GM18498 (cell line): Measurements from ENCODE around the gene KRT8.
"Not testable (repeated sequence)": the region's sequence is repeated elsewhere in the genome, so short reads cannot be mapped to it uniquely, and the experiment has no call there.

Source experiments
- ATAC-seq: cut with Tn5 transposase; IDR thresholded peaks from one replicate; pipeline ENCODE4 v1.9.1; 2021; ENCODE audit warnings: mild to moderate bottlenecking, moderate library complexity; ENCODE audit not compliant: unreplicated experiment

KRT8 gene

GRCh38 chr12:52876372-52876771, 28.5 kb downstream of the KRT8 start:
- ATAC-seq: no peak

GRCh38 chr12:52874573-52875435, 30.1 kb downstream of the KRT8 start:
- no peak for ATAC-seq

- no peak for ATAC-seq
Measured at GRCh38 chr12:52873832-52874572, 30.9 kb downstream of the KRT8 start.

- ATAC-seq: no peak
Measured at GRCh38 chr12:52873513-52873831, 31.4 kb downstream of the KRT8 start.

- ATAC-seq: no peak
Measured at GRCh38 chr12:52872644-52873389, 32.1 kb downstream of the KRT8 start.

- ATAC-seq: no peak
Measured at GRCh38 chr12:52871291-52872039, 33.4 kb downstream of the KRT8 start.

- ATAC-seq: peak; percentile 70
Measured at GRCh38 chr12:52870361-52871290, 34.2 kb downstream of the KRT8 start.

- ATAC-seq: no peak
Measured at GRCh38 chr12:52867642-52868041, 37.2 kb downstream of the KRT8 start.

GRCh38 chr12:52867152-52867551, 37.7 kb downstream of the KRT8 start:
- no peak for ATAC-seq

GRCh38 chr12:52865090-52865944, 39.6 kb downstream of the KRT8 start:
- no peak for ATAC-seq

GRCh38 chr12:52862023-52862422, 42.9 kb downstream of the KRT8 start:
- ATAC-seq: no peak

GRCh38 chr12:52861511-52861910, 43.4 kb downstream of the KRT8 start:
- no peak for ATAC-seq

GRCh38 chr12:52860102-52860823, 44.6 kb downstream of the KRT8 start:
- ATAC-seq: no peak

- ATAC-seq: no peak
Measured at GRCh38 chr12:52857500-52857899, 47.4 kb downstream of the KRT8 start.

- no peak for ATAC-seq
Measured at GRCh38 chr12:52856787-52857186, 48.1 kb downstream of the KRT8 start.

- ATAC-seq: not testable (repeated sequence)
Measured at GRCh38 chr12:52856077-52856476, 48.8 kb downstream of the KRT8 start.

GRCh38 chr12:52851787-52852186, 53.1 kb downstream of the KRT8 start:
- no peak for ATAC-seq

GRCh38 chr12:52850681-52851080, 54.2 kb downstream of the KRT8 start:
- ATAC-seq: no peak
